Renal cortex interstitium (tissue), 11 donors: Measurements from ENCODE around the gene DLX1. TPM values are rescaled to one million over a fixed set of nuclear protein-coding genes. Genes with fewer than 3 reads are reported as not detected.
"Not testable (repeated sequence)": the region's sequence is repeated elsewhere in the genome, so short reads cannot be mapped to it uniquely, and the experiment has no call there.

Experiments used
- DNase-seq, 11 donors: peaks; one replicate each; pipeline ENCODE4 v3.0.0-alpha.2; 2013; ENCODE audit warnings: low read depth in 9 of 11, low spot score in 4 of 11; ENCODE audit errors: extremely low read depth in 1 of 11
- polyA plus RNA-seq, 3 donors: library from polyadenylated mRNA; unstranded; fragments of 120-200 nt; gene quantifications; one replicate each; pipeline ENCODE4 v1.2.1, GENCODE V29; 2013; ENCODE audit not compliant: insufficient read length in 3 of 3

Gene DLX1
- polyA plus RNA-seq, 3 donors, result 0.29 to 0.32 TPM; not detected in 1

GRCh38 chr2:172105471-172106107, 20.3 kb downstream of the DLX1 start:
- no peak for DNase-seq

GRCh38 chr2:172106108-172106961, 21.0 kb downstream of the DLX1 start:
- peak in 2 of 11 donors; percentile 15 to 19 for DNase-seq

GRCh38 chr2:172107690-172108586, 22.6 kb downstream of the DLX1 start:
- no peak for DNase-seq

GRCh38 chr2:172108587-172108930, 23.3 kb downstream of the DLX1 start:
- DNase-seq, result no peak

GRCh38 chr2:172109256-172109987, 24.1 kb downstream of the DLX1 start:
- DNase-seq, result no peak

GRCh38 chr2:172109988-172110811, 24.9 kb downstream of the DLX1 start:
- no peak for DNase-seq

GRCh38 chr2:172113617-172114016, 28.3 kb downstream of the DLX1 start:
- no peak for DNase-seq

GRCh38 chr2:172114176-172114575, 28.9 kb downstream of the DLX1 start:
- DNase-seq, result not testable (repeated sequence)

- DNase-seq, result no peak
These were observed 29.3 kb downstream of the DLX1 start for GRCh38 chr2:172114579-172114978.

- DNase-seq, result no peak
These were observed 30.8 kb downstream of the DLX1 start for GRCh38 chr2:172116107-172116506.

GRCh38 chr2:172119089-172119488, 33.8 kb downstream of the DLX1 start:
- DNase-seq, result no peak

- DNase-seq, result no peak
These were observed 34.8 kb downstream of the DLX1 start for GRCh38 chr2:172120118-172120517.

- DNase-seq, result no peak
These were observed 43.2 kb downstream of the DLX1 start for GRCh38 chr2:172128484-172128883.

- no peak for DNase-seq
These were observed 44.1 kb downstream of the DLX1 start for GRCh38 chr2:172129404-172129803.

- DNase-seq, result no peak
These were observed 46.6 kb downstream of the DLX1 start for GRCh38 chr2:172131713-172132555.

- DNase-seq, result no peak
These were observed 49.0 kb downstream of the DLX1 start for GRCh38 chr2:172134270-172134669.

- no peak for DNase-seq
These were observed 50.1 kb downstream of the DLX1 start for GRCh38 chr2:172135446-172135845.
